Left hindlimb (tissue), 1 donor: ENCODE results near the gene FBXW7.

Experiments used
- DNase-seq: peaks from one replicate; pipeline ENCODE4 v3.0.0-alpha.2; 2018

Gene FBXW7

GRCh38 chr4:152421576-152421975 lies 114.3 kb downstream of the FBXW7 start:
- no peak for DNase-seq

- DNase-seq = no peak
Observed at GRCh38 chr4:152419809-152420208, 116.1 kb downstream of the FBXW7 start.

- no peak for DNase-seq
Observed at GRCh38 chr4:152417673-152418072, 118.2 kb downstream of the FBXW7 start.

GRCh38 chr4:152415980-152416379 lies 119.9 kb downstream of the FBXW7 start:
- DNase-seq = no peak

GRCh38 chr4:152408514-152409327 lies 127.2 kb downstream of the FBXW7 start:
- DNase-seq = no peak

- no peak for DNase-seq
Observed at GRCh38 chr4:152401424-152401823, 134.5 kb downstream of the FBXW7 start.

- no peak for DNase-seq
Observed at GRCh38 chr4:152399246-152399645, 136.6 kb downstream of the FBXW7 start.

- DNase-seq = no peak
Observed at GRCh38 chr4:152398060-152398459, 137.8 kb downstream of the FBXW7 start.

- DNase-seq = no peak
Observed at GRCh38 chr4:152394791-152395190, 141.1 kb downstream of the FBXW7 start.

- no peak for DNase-seq
Observed at GRCh38 chr4:152392079-152392478, 143.8 kb downstream of the FBXW7 start.

- no peak for DNase-seq
Observed at GRCh38 chr4:152390216-152390615, 145.7 kb downstream of the FBXW7 start.

- DNase-seq = no peak
Observed at GRCh38 chr4:152389359-152389758, 146.5 kb downstream of the FBXW7 start.

GRCh38 chr4:152385551-152385950 lies 150.3 kb downstream of the FBXW7 start:
- no peak for DNase-seq

GRCh38 chr4:152382057-152382785 lies 153.7 kb downstream of the FBXW7 start:
- no peak for DNase-seq

GRCh38 chr4:152380919-152381318 lies 155.0 kb downstream of the FBXW7 start:
- no peak for DNase-seq

- DNase-seq = no peak
Observed at GRCh38 chr4:152380185-152380584, 155.7 kb downstream of the FBXW7 start.

GRCh38 chr4:152374606-152375285 lies 161.1 kb downstream of the FBXW7 start:
- DNase-seq = no peak

- DNase-seq = no peak
Observed at GRCh38 chr4:152374153-152374552, 161.7 kb downstream of the FBXW7 start.

- no peak for DNase-seq
Observed at GRCh38 chr4:152372444-152372843, 163.4 kb downstream of the FBXW7 start.

- no peak for DNase-seq
Observed at GRCh38 chr4:152369902-152370295, 166.0 kb downstream of the FBXW7 start.

- no peak for DNase-seq
Observed at GRCh38 chr4:152369203-152369901, 166.5 kb downstream of the FBXW7 start.

- no peak for DNase-seq
Observed at GRCh38 chr4:152368001-152368400, 167.9 kb downstream of the FBXW7 start.

GRCh38 chr4:152364883-152365282 lies 171.0 kb downstream of the FBXW7 start:
- no peak for DNase-seq
